Bronchial epithelial cell (primary cell): ENCODE data around the gene KIF21B. TPM values are rescaled to one million over a fixed set of nuclear protein-coding genes. Genes with fewer than 3 reads are reported as not detected.

Experiments
- DNase-seq: peaks from one replicate; pipeline ENCODE4 v3.0.0-alpha.2; 2010; ENCODE audit warnings: low read depth
- FAIRE-seq: peaks from 2 replicates; lab custom pipeline; 2011; peaks lifted over from hg19 to GRCh38; lab: Jason Lieb, UNC
- H3K27me3 ChIP-seq: 2 replicates; pipeline ENCODE4 v1.5.1; 2011; ENCODE audit warnings: low read length; ENCODE audit not compliant: control insufficient read depth, insufficient read depth
- H3K36me3 ChIP-seq: 2 replicates; pipeline ENCODE4 v1.5.1; 2011; ENCODE audit warnings: low read length; ENCODE audit not compliant: control insufficient read depth, insufficient read depth
- H3K4me3 ChIP-seq: 2 replicates; pipeline ENCODE4 v1.5.1; 2011; ENCODE audit warnings: mild to moderate bottlenecking, low read depth, low read length, control low read depth
- total RNA-seq: library from RNA; depleted of rRNA; stranded (reverse); fragments of >200 nt; gene quantifications from 2 replicates; pipeline ENCODE4 v1.2.1, GENCODE V29; 2014
- TF ChIP-seq, protein P1 (sequence below): IDR thresholded peaks from 2 replicates; pipeline ENCODE4 v1.5.1; 2011; ENCODE audit warnings: mild to moderate bottlenecking, moderate library complexity, low read length, control low read depth, inconsistent platforms; ENCODE audit not compliant: insufficient read depth, severe bottlenecking

Gene KIF21B
- total RNA-seq, 1 donor from 2014 or later, result 4.2 TPM

DNA sequence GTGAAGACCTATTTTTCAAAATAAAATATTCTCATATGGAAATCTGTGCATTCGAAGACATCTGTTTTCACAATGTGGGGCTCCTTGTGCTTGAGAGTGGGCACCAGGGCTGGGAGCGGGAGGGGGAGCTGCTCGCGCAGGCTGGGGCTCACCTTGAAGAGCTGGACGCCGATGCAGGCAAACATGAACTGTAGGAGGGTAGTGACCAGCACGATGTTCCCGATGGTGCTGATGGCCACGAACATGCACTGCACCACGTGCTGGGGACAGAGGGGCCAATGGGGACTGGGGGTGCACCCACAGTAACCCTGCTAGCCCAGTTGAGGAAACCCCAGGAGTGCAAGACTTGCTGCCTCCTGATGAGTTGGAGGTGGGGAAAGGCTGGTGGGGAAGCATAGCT, 42.2 kb upstream of the KIF21B start:
- H3K36me3 ChIP-seq, result no peaks in the 10 kb centered on the region
- DNase-seq (no peak), FAIRE-seq (no peak)
- H3K27me3 ChIP-seq, result peaks cover 6% of the 10 kb centered on the region
- H3K4me3 ChIP-seq, result no peak overlapping the region
- TF ChIP-seq, protein P1, sequence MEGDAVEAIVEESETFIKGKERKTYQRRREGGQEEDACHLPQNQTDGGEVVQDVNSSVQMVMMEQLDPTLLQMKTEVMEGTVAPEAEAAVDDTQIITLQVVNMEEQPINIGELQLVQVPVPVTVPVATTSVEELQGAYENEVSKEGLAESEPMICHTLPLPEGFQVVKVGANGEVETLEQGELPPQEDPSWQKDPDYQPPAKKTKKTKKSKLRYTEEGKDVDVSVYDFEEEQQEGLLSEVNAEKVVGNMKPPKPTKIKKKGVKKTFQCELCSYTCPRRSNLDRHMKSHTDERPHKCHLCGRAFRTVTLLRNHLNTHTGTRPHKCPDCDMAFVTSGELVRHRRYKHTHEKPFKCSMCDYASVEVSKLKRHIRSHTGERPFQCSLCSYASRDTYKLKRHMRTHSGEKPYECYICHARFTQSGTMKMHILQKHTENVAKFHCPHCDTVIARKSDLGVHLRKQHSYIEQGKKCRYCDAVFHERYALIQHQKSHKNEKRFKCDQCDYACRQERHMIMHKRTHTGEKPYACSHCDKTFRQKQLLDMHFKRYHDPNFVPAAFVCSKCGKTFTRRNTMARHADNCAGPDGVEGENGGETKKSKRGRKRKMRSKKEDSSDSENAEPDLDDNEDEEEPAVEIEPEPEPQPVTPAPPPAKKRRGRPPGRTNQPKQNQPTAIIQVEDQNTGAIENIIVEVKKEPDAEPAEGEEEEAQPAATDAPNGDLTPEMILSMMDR, result no peak

DNA sequence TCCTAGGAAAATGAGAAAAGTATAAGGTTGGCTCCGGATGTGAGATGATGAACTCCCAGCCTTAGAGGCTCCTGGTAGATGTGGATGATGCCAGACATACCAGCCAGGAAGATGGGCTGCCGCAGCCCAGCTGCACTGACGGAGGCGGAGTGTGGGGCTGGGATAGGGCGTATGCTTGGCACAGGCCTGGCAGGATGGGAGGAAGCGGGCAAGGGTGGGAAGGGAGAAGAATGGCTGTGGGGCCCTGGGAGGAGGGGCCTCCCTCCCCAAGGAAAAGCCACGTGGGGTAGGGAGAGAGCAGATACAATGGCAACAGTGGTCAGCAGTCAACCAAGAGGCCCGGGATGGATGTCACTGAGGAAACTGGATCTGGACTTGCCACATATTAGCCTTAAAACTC, 41.3 kb upstream of the KIF21B start:
- H3K36me3 ChIP-seq, result no peaks in the 10 kb centered on the region

DNA sequence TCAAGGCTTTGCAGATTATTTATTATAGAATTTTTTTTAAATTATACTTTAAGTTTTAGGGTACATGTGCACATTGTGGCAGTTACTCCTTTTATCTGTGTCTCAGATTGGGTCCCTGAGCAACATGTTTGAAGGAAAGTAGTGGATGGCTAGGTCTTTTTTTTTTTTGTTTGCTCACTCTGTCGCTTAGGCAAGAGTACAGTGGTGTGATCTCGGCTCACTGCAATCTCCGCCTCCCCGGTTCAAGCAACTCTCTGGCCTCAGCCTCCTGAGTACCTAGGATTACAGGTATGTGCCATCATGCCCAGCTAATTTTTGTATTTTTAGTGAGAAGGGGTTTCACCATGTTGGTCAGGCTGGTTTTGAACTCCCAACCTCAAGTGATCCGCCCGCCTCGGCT, 39.6 kb upstream of the KIF21B start:
- Histone ChIP-seq H3K36me3 (no peaks in the 10 kb centered on the region), H3K27me3 (peaks cover 2% of the 10 kb centered on the region), H3K4me3 (no peak overlapping the region)
- TF ChIP-seq, protein P1, result no peak
- no peak for FAIRE-seq
- no peak for DNase-seq

More for the DNA sequence above, 41.3 kb upstream of the KIF21B start:
- DNase-seq (no peak), FAIRE-seq (no peak)
- Histone ChIP-seq H3K4me3 (no peak overlapping the region), H3K27me3 (peaks cover 3% of the 10 kb centered on the region)
- TF ChIP-seq, protein P1, result no peak

DNA sequence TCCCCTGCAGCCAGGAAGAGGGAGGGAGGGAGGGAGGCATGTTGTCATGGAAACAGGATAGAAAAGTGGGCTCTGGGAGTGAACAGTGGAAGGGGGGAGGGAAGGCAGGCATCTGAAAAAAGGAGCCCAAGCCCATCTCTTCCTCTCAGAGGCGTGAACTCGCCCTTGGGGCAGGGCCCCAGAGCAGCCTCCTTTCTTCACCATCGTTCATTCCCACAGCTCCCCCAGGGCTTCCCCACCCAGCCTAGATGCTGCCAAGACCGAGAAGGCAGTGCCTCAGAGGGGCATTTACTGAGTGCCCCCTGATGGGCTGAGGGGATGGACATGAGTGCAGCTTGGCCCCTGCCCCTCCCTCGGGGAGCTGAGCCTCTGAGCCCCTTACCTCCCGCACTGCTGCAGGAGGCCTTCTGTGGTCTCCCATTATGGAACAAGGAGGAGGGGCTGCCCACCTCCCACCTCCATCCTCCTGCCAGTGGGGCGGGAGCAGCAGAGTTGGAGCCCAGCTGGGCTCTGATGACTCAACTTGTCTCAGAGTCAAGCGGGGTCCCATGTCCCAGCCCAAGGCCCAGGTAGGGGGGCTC, 39.1 kb upstream of the KIF21B start:
- Histone ChIP-seq H3K27me3 (peaks cover 2% of the 10 kb centered on the region), H3K4me3 (no peak overlapping the region), H3K36me3 (no peaks in the 10 kb centered on the region)
- TF ChIP-seq, protein P1, result no peak
- DNase-seq, result no peak
- no peak for FAIRE-seq

DNA sequence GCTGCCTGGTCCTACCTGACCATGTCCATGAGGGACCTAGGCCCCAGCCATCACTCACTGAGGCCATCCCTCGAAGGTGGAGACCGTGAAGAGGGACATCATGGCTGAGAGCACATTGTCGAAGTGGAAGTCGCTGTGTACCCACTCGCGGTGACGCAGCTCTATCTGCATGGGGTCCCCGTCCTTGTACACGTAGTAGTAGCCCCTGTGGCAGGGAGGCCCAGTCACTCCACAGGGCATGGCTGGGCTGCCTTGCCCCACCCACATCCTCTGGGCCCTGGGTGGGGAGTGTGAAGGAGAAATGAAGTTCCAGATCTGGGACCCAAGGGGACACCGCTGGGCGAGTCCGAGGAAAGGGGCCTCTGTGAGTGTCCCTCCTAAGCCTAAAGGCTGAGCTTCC, 38.4 kb upstream of the KIF21B start:
- TF ChIP-seq, protein P1, result no peak
- FAIRE-seq (peak; percentile 55), DNase-seq (no peak)
- Histone ChIP-seq H3K4me3 (no peak overlapping the region), H3K27me3 (peaks cover 2% of the 10 kb centered on the region), H3K36me3 (no peaks in the 10 kb centered on the region)

DNA sequence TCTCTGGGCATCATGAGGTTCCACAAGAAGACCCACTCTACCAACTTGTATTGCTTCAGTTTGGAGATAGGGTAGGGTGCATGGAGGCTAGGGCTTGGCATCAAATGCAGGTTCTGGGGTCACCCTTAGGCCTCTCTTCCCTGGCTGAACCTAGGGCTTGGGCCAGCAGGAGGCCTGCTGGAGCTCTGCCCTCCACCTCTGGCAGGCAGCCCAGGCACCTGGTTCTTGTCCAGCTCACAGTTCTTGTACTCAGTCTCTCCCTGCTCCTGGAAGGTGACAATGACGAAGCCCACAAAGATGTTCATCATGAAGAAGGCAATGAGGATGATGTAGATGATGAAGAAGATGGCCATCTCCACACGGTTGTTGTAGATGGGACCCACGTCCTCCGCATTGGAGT, 37.5 kb upstream of the KIF21B start:
- FAIRE-seq, result peak; percentile 91
- TF ChIP-seq, protein P1, result no peak
- H3K4me3 ChIP-seq, result no peak overlapping the region
- H3K36me3 ChIP-seq, result no peaks in the 10 kb centered on the region
- peaks cover 2% of the 10 kb centered on the region for H3K27me3 ChIP-seq
- no peak for DNase-seq
